GM19099 (cell line): Measurements from ENCODE around the gene PPP3CA.

Experiments
- POLR2A ChIP-seq: IDR thresholded peaks from 3 replicates; pipeline ENCODE4 v1.6.1; 2011; ENCODE audit warnings: low read depth; ENCODE audit not compliant: insufficient read length; ENCODE audit errors: extremely low read depth

PPP3CA gene

GRCh38 chr4:101010987-101011386 is 336.3 kb downstream of the PPP3CA start:
- TF ChIP-seq POLR2A, result no peak

- no peak for TF ChIP-seq POLR2A
These were observed 337.9 kb downstream of the PPP3CA start for GRCh38 chr4:101009471-101009870.

GRCh38 chr4:101008503-101008902 is 338.8 kb downstream of the PPP3CA start:
- TF ChIP-seq POLR2A, result no peak

GRCh38 chr4:101005659-101006058 is 341.7 kb downstream of the PPP3CA start:
- no peak for TF ChIP-seq POLR2A

- TF ChIP-seq POLR2A, result no peak
These were observed 346.8 kb downstream of the PPP3CA start for GRCh38 chr4:101000496-101000895.

- no peak for TF ChIP-seq POLR2A
These were observed 351.7 kb downstream of the PPP3CA start for GRCh38 chr4:100995671-100996070.

GRCh38 chr4:100989401-100989800 is 357.9 kb downstream of the PPP3CA start:
- no peak for TF ChIP-seq POLR2A

- no peak for TF ChIP-seq POLR2A
These were observed 358.4 kb downstream of the PPP3CA start for GRCh38 chr4:100988876-100989275.

GRCh38 chr4:100986360-100986868 is 360.9 kb downstream of the PPP3CA start:
- TF ChIP-seq POLR2A, result no peak

GRCh38 chr4:100985576-100985975 is 361.8 kb downstream of the PPP3CA start:
- no peak for TF ChIP-seq POLR2A

GRCh38 chr4:100984901-100985300 is 362.4 kb downstream of the PPP3CA start:
- no peak for TF ChIP-seq POLR2A

- TF ChIP-seq POLR2A, result no peak
These were observed 363.9 kb downstream of the PPP3CA start for GRCh38 chr4:100983426-100983825.

GRCh38 chr4:100982345-100982744 is 365.0 kb downstream of the PPP3CA start:
- TF ChIP-seq POLR2A, result no peak

- no peak for TF ChIP-seq POLR2A
These were observed 365.7 kb downstream of the PPP3CA start for GRCh38 chr4:100981447-100982204.

GRCh38 chr4:100979736-100980135 is 367.6 kb downstream of the PPP3CA start:
- no peak for TF ChIP-seq POLR2A

- TF ChIP-seq POLR2A, result no peak
These were observed 369.5 kb downstream of the PPP3CA start for GRCh38 chr4:100977746-100978397.

- no peak for TF ChIP-seq POLR2A
These were observed 370.1 kb downstream of the PPP3CA start for GRCh38 chr4:100977274-100977673.
